ENCODE data around the gene EIF4B. TPM values are rescaled to one million over a fixed set of nuclear protein-coding genes. Genes with fewer than 3 reads are reported as not detected.

EIF4B gene
- total and polyA plus RNA-seq, 2 donors (not counting 1 experiment from before 2014, with no cell fraction given), result 252 to 674 TPM

- Mint-ChIP-seq H3K9me3 (ENCODE audit: insufficient read depth) (no peaks in the 10 kb centered on the region), H3K4me1 (peaks cover 31% of the 10 kb centered on the region), H3K27me3 (peaks cover 8% of the 10 kb centered on the region), H3K4me3 (no peak overlapping the region), H3K27ac (no peak overlapping the region)
- DNase-seq, result no peak
- Histone ChIP-seq H4K20me1 (ENCODE audit: control insufficient read depth, insufficient read depth, low read length, poor library complexity, severe bottlenecking) (peaks cover 29% of the 10 kb centered on the region), H3K4me2 (replicated peaks; ENCODE audit: low read depth, low read length, poor library complexity, severe bottlenecking) (no peak overlapping the region), H3K27ac (ENCODE audit: low read length in 2 of 2) (no peak overlapping the region), H3K36me3 (replicated peaks in 1 of 2; ENCODE audit: control extremely low read depth in 1 of 2, control insufficient read depth in 1 of 2, extremely low read depth in 1 of 2, insufficient read depth in 2 of 2, low read length in 1 of 2) (peaks cover 0 to 2% of the 10 kb centered on the region in 2 experiments), H3K4me1 (ENCODE audit: control insufficient read depth in 2 of 2, insufficient read depth in 2 of 2, low read length in 2 of 2) (peaks cover 27 to 32% of the 10 kb centered on the region in 2 donors), H3K9me3 (ENCODE audit: control extremely low read depth in 1 of 3, control insufficient read depth in 2 of 3, insufficient read depth in 1 of 3, low read length in 2 of 3) (no peaks in the 10 kb centered on the region), H3K27me3 (replicated peaks in 1 of 4; ENCODE audit: control extremely low read depth in 1 of 4, control insufficient read depth in 3 of 4, insufficient read depth in 4 of 4, low read length in 3 of 4) (peaks cover 0 to 3% (median 0%) of the 10 kb centered on the region in 4 experiments), H3K79me2 (ENCODE audit: control insufficient read depth, insufficient read depth, low read length) (peaks cover 33% of the 10 kb centered on the region), H2AFZ (ENCODE audit: insufficient read depth, low read depth, low read length, poor library complexity, severe bottlenecking) (no peak overlapping the region), H3K4me3 (ENCODE audit: control extremely low read depth in 1 of 5, extremely low read depth in 1 of 5, insufficient read depth in 1 of 5, low read depth in 2 of 5, low read length in 4 of 5) (no peak overlapping the region), H3K9ac (ENCODE audit: low read length) (no peak overlapping the region)
- ATAC-seq (ENCODE audit: low read depth), result no peak
- ChIA-PET CTCF (no interaction called here), POLR2A (no interaction called here)
- TF ChIP-seq EZH2 (IDR thresholded peaks at IDR 0.05; ENCODE audit: borderline replicate concordance, insufficient read depth, low read depth, low read length, poor library complexity, severe bottlenecking) (no peak), CTCF (IDR thresholded peaks at IDR 0.05) (no peak)
- intact Hi-C loops (cut with micrococcal nuclease), result loop anchor here (10.0 kb wide), 1 partner anchor 751 kb away; the partner anchor contains the start of gene CISTR
- 100% methylated on average over 3 of the region's 5 CpGs for WGBS (ENCODE audit: insufficient coverage)
Observed at GRCh38 chr12:53004178-53004577, 2.1 kb upstream of the EIF4B start.

GRCh38 chr12:53004582-53004981, 1.7 kb upstream of the EIF4B start:
- ChIA-PET CTCF (no interaction called here), POLR2A (no interaction called here)
- H3K4me1 ChIP-seq (ENCODE audit: control insufficient read depth in 2 of 2, insufficient read depth in 2 of 2, low read length in 2 of 2), result peaks cover 31 to 36% of the 10 kb centered on the region in 2 donors
- Mint-ChIP-seq H3K9me3 (ENCODE audit: insufficient read depth) (no peaks in the 10 kb centered on the region), H3K27ac (no peak overlapping the region), H3K4me1 (peaks cover 33% of the 10 kb centered on the region), H3K4me3 (peak overlapping the region; percentile 73), H3K27me3 (peaks cover 4% of the 10 kb centered on the region)
- ATAC-seq (ENCODE audit: low read depth) (no peak), DNase-seq (no peak)
- no peaks in the 10 kb centered on the region for H3K9me3 ChIP-seq (ENCODE audit: control extremely low read depth in 1 of 3, control insufficient read depth in 2 of 3, insufficient read depth in 1 of 3, low read length in 2 of 3)
- H3K27ac ChIP-seq (ENCODE audit: low read length in 2 of 2), result no peak overlapping the region
- H3K36me3 ChIP-seq (replicated peaks in 1 of 2; ENCODE audit: control extremely low read depth in 1 of 2, control insufficient read depth in 1 of 2, extremely low read depth in 1 of 2, insufficient read depth in 2 of 2, low read length in 1 of 2), result peaks cover 0 to 2% of the 10 kb centered on the region in 2 experiments
- H2AFZ ChIP-seq (ENCODE audit: insufficient read depth, low read depth, low read length, poor library complexity, severe bottlenecking), result no peak overlapping the region
- H3K79me2 ChIP-seq (ENCODE audit: control insufficient read depth, insufficient read depth, low read length), result peaks cover 37% of the 10 kb centered on the region
- intact Hi-C loops (cut with micrococcal nuclease), result loop anchor here (10.0 kb wide), 1 partner anchor 750 kb away; the partner anchor contains the start of gene CISTR
- 100% methylated on average over 2 of the region's 2 CpGs for WGBS (ENCODE audit: insufficient coverage)
- TF ChIP-seq CTCF (IDR thresholded peaks at IDR 0.05) (no peak), EZH2 (IDR thresholded peaks at IDR 0.05; ENCODE audit: borderline replicate concordance, insufficient read depth, low read depth, low read length, poor library complexity, severe bottlenecking) (no peak)
- no peak overlapping the region for H3K4me2 ChIP-seq (replicated peaks; ENCODE audit: low read depth, low read length, poor library complexity, severe bottlenecking)
- peaks cover 33% of the 10 kb centered on the region for H4K20me1 ChIP-seq (ENCODE audit: control insufficient read depth, insufficient read depth, low read length, poor library complexity, severe bottlenecking)
- H3K27me3 ChIP-seq (replicated peaks in 1 of 4; ENCODE audit: control extremely low read depth in 1 of 4, control insufficient read depth in 3 of 4, insufficient read depth in 4 of 4, low read length in 3 of 4), result peaks cover 0 to 3% (median 0%) of the 10 kb centered on the region in 4 experiments
- no peak overlapping the region for H3K9ac ChIP-seq (ENCODE audit: low read length)
- no peak overlapping the region for H3K4me3 ChIP-seq (ENCODE audit: control extremely low read depth in 1 of 5, extremely low read depth in 1 of 5, insufficient read depth in 1 of 5, low read depth in 2 of 5, low read length in 4 of 5)
